NB4 (cell line): ENCODE data around the gene LRRC56.

Experiments
- MYC ChIP-seq: IDR thresholded peaks from 2 replicates; pipeline ENCODE4 v1.6.1; 2011; ENCODE audit warnings: low read depth, low read length
- POLR2A ChIP-seq: IDR thresholded peaks from 2 replicates; pipeline ENCODE4 v1.6.1; 2011; ENCODE audit warnings: mild to moderate bottlenecking; ENCODE audit not compliant: insufficient read length; ENCODE audit errors: extremely low read depth
- TF ChIP-seq, protein P1 (sequence below): IDR thresholded peaks from one replicate; pipeline ENCODE4 v1.5.1; 2012; ENCODE audit warnings: low read depth, low read length
- TF ChIP-seq, protein P2 (sequence below): IDR thresholded peaks from 2 replicates; pipeline ENCODE4 v1.6.1; 2011; ENCODE audit warnings: low read depth, low read length

GRCh38 chr11:487571-488021 lies 49.7 kb upstream of the LRRC56 start:
- TF ChIP-seq, protein P1, sequence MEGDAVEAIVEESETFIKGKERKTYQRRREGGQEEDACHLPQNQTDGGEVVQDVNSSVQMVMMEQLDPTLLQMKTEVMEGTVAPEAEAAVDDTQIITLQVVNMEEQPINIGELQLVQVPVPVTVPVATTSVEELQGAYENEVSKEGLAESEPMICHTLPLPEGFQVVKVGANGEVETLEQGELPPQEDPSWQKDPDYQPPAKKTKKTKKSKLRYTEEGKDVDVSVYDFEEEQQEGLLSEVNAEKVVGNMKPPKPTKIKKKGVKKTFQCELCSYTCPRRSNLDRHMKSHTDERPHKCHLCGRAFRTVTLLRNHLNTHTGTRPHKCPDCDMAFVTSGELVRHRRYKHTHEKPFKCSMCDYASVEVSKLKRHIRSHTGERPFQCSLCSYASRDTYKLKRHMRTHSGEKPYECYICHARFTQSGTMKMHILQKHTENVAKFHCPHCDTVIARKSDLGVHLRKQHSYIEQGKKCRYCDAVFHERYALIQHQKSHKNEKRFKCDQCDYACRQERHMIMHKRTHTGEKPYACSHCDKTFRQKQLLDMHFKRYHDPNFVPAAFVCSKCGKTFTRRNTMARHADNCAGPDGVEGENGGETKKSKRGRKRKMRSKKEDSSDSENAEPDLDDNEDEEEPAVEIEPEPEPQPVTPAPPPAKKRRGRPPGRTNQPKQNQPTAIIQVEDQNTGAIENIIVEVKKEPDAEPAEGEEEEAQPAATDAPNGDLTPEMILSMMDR: no peak
- TF ChIP-seq POLR2A: no peak
- no peak for TF ChIP-seq MYC
- TF ChIP-seq, protein P2, sequence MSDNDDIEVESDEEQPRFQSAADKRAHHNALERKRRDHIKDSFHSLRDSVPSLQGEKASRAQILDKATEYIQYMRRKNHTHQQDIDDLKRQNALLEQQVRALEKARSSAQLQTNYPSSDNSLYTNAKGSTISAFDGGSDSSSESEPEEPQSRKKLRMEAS: no peak
